Spleen (tissue), 11 donors: Measurements from ENCODE around the gene MAP3K2. TPM values are rescaled to one million over a fixed set of nuclear protein-coding genes. Genes with fewer than 3 reads are reported as not detected.

Experiments used
- DNase-seq: peaks from one replicate; pipeline ENCODE4 v3.0.0-alpha.2; 2020
- H3K27ac ChIP-seq, 8 donors: fragments of 200-600 bp; sonication (generic) in 7 of 8; 1 replicate in 4 of 8; 2 replicates in 4 of 8; pipeline versions ENCODE4 v1.5.0 to v1.8.0; 2016 to 2021; ENCODE audit warnings: inconsistent platforms in 4 of 8, mild to moderate bottlenecking in 4 of 8, moderate library complexity in 1 of 8
- H3K27me3 ChIP-seq, 7 donors: fragments of 200-600 bp; sonication (generic) in 6 of 7; replicated peaks in 1 of 7; 1 replicate in 4 of 7; 2 replicates in 3 of 7; pipeline versions ENCODE4 v1.5.0 to v1.8.0; 2016 to 2021; ENCODE audit warnings: inconsistent platforms in 3 of 7, mild to moderate bottlenecking in 1 of 7
- H3K36me3 ChIP-seq, 6 donors: fragments of 200-600 bp; sonication (generic) in 5 of 6; 1 replicate in 4 of 6; 2 replicates in 2 of 6; pipeline versions ENCODE4 v1.5.0 to v1.8.0; 2016 to 2021; ENCODE audit warnings: inconsistent platforms in 2 of 6
- H3K4me1 ChIP-seq, 6 donors: fragments of 200-600 bp; sonication (generic) in 5 of 6; 1 replicate in 3 of 6; 2 replicates in 3 of 6; pipeline versions ENCODE4 v1.5.0 to v1.8.0; 2016 to 2021; ENCODE audit warnings: inconsistent platforms in 3 of 6
- H3K4me3 ChIP-seq, 8 donors: fragments of 200-600 bp; sonication (generic) in 7 of 8; 1 replicate in 4 of 8; 2 replicates in 4 of 8; pipeline versions ENCODE4 v1.5.0 to v1.8.0; 2016 to 2021; ENCODE audit warnings: inconsistent platforms in 4 of 8, mild to moderate bottlenecking in 4 of 8, moderate library complexity in 2 of 8
- H3K9me3 ChIP-seq, 8 donors: fragments of 200-600 bp; sonication (generic) in 7 of 8; 1 replicate in 4 of 8; 2 replicates in 4 of 8; pipeline versions ENCODE4 v1.5.0 to v1.8.0; 2016 to 2021; ENCODE audit warnings: inconsistent platforms in 4 of 8
- POLR2A ChIP-seq, 3 donors: fragments of 450-650 bp; IDR thresholded peaks; one replicate each; pipeline ENCODE4 v1.5.1; 2017; ENCODE audit warnings: antibody characterized with exemption in 3 of 3, mild to moderate bottlenecking in 1 of 3
- POLR2AphosphoS5 ChIP-seq, 3 donors: sonication (generic); formaldehyde crosslinking; IDR thresholded peaks; one replicate each; pipeline ENCODE4 v1.5.1; 2017; ENCODE audit warnings: antibody characterized with exemption in 3 of 3
- WGBS, 5 donors: extraction: QIAGEN DNeasy Blood & Tissue Kit in 3 of 5; methylation state at CpG; one replicate each; pipeline versions ENCODE4 v1.1.5 to v1.1.7; 2013 to 2018; 5-methylcytosine and 5-hydroxymethylcytosine counted together
- intact Hi-C: fragments of 100-400 bp; cut with DNase I; formaldehyde crosslinking; loops from one replicate; pipeline ENCODE4 v1.15.0; 2023; ENCODE audit warnings: low total_unique reads
- polyA plus RNA-seq, 3 donors: library from polyadenylated mRNA; stranded (reverse); fragments of 200-250 nt; gene quantifications; one replicate each; pipeline ENCODE4 v1.2.1, GENCODE V29; 2013
- total RNA-seq, 7 donors: library from RNA; depleted of rRNA in 3 of 7; stranded (reverse); fragments of >200 nt in 3 of 7; fragmentation: NEBNext Ultra II Directional in 4 of 7; extraction: Animal tissue kit (Norgen Biotek cat#: 25700) in 4 of 7; gene quantifications; one replicate each; pipeline versions ENCODE4 v1.1.0 to v1.2.1, GENCODE V29; 2016 to 2021
- TF ChIP-seq, protein P1 (sequence below), 11 experiments: fragments of 200-600 bp in 7 of 11; fragments of 450-650 bp in 4 of 11; sonication (generic) in 4 of 11; IDR thresholded peaks in 8 of 11; conservative IDR thresholded peaks in 3 of 11; 1 replicate in 7 of 11; 2 replicates in 4 of 11; pipeline versions ENCODE4 v1.4.0 to v1.8.0; 2016 to 2021; ENCODE audit warnings: antibody characterized with exemption in 11 of 11, inconsistent platforms in 4 of 11, mild to moderate bottlenecking in 1 of 11
- donor health status: healthy with polysubstance abuse.
- donor health status: DM: no; HTN: no; CAD: no; lungs with moderate emphysema.
- donor health status: DM: no; HTN: no; CAD: no.
- donor health status: Bipolar disorder and iron deficiency.
- donor health status: healthy.
- donor health status: DM: no; HTN: no; CAD: no.
- donor health status: DM: yes; HTN: yes; CAD: no.

The MAP3K2 gene
- total and polyA plus RNA-seq, 10 donors = 6.5 to 83.9 (median 63.0) TPM

DNA sequence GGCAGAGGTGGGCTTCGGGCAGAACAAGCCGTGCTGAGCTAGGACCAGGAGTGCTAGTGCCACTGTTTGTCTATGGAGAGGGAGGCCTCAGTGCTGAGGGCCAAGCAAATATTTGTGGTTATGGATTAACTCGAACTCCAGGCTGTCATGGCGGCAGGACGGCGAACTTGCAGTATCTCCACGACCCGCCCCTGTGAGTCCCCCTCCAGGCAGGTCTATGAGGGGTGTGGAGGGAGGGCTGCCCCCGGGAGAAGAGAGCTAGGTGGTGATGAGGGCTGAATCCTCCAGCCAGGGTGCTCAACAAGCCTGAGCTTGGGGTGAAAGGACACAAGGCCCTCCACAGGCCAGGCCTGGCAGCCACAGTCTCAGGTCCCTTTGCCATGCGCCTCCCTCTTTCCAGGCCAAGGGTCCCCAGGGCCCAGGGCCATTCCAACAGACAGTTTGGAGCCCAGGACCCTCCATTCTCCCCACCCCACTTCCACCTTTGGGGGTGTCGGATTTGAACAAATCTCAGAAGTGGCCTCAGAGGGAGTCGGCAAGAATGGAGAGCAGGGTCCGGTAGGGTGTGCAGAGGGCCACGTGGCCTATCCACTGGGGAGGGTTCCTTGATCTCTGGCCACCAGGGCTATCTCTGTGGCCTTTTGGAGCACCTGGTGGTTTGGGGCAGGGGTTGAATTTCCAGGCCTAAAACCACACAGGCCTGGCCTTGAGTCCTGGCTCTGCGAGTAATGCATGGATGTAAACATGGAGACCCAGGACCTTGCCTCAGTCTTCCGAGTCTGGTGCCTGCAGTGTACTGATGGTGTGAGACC is 30.7 kb upstream of the MAP3K2 start, which contains the start of gene PROC:
Gene PROC, plus strand, starts transcription at position 128 of the 812 bp plus-strand sequence. CDS start 1,516 bp downstream, outside the sequence.
- 94 to 100% (median 95%) methylated on average over 8 to 16 of the region's 16 CpGs for whole genome bisulfite sequencing, 5 donors

DNA sequence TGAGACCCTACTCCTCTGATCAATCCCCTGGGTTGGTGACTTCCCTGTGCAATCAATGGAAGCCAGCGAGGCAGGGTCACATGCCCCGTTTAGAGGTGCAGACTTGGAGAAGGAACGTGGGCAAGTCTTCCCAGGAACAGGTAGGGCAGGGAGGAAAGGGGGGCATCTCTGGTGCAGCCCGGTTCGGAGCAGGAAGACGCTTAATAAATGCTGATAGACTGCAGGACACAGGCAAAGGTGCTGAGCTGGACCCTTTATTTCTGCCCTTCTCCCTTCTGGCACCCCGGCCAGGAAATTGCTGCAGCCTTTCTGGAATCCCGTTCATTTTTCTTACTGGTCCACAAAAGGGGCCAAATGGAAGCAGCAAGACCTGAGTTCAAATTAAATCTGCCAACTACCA is 29.6 kb upstream of the MAP3K2 start:
- intact Hi-C loops = no loop called here
- no peak for DNase-seq
- peaks cover 19 to 46% (median 32%) of the 10 kb centered on the region in 6 donors for H3K4me1 ChIP-seq

More for the DNA sequence above, 30.7 kb upstream of the MAP3K2 start, which contains the start of gene PROC:
- no peak for DNase-seq
- no peak for TF ChIP-seq POLR2AphosphoS5 (IDR thresholded peaks at IDR 0.05)
- TF ChIP-seq, protein P1, sequence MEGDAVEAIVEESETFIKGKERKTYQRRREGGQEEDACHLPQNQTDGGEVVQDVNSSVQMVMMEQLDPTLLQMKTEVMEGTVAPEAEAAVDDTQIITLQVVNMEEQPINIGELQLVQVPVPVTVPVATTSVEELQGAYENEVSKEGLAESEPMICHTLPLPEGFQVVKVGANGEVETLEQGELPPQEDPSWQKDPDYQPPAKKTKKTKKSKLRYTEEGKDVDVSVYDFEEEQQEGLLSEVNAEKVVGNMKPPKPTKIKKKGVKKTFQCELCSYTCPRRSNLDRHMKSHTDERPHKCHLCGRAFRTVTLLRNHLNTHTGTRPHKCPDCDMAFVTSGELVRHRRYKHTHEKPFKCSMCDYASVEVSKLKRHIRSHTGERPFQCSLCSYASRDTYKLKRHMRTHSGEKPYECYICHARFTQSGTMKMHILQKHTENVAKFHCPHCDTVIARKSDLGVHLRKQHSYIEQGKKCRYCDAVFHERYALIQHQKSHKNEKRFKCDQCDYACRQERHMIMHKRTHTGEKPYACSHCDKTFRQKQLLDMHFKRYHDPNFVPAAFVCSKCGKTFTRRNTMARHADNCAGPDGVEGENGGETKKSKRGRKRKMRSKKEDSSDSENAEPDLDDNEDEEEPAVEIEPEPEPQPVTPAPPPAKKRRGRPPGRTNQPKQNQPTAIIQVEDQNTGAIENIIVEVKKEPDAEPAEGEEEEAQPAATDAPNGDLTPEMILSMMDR (IDR thresholded peaks at IDR 0.05 in 8 of 11, conservative IDR thresholded peaks at IDR 0.05 in 3 of 11) = no peak
- TF ChIP-seq POLR2A (IDR thresholded peaks at IDR 0.05) = no peak
- H3K36me3 ChIP-seq = no peaks in the 10 kb centered on the region
- intact Hi-C loops = no loop called here
- H3K4me3 ChIP-seq = no peak within 1 kb of the TSS
- H3K9me3 ChIP-seq = no peaks in the 10 kb centered on the region
- H3K4me1 ChIP-seq = peaks cover 24 to 51% (median 41%) of the 10 kb centered on the region in 6 donors
- H3K27ac ChIP-seq = no peak within 1 kb of the TSS
- H3K27me3 ChIP-seq = peaks cover 0 to 40% (median 17%) of the 10 kb centered on the region in 7 donors

DNA sequence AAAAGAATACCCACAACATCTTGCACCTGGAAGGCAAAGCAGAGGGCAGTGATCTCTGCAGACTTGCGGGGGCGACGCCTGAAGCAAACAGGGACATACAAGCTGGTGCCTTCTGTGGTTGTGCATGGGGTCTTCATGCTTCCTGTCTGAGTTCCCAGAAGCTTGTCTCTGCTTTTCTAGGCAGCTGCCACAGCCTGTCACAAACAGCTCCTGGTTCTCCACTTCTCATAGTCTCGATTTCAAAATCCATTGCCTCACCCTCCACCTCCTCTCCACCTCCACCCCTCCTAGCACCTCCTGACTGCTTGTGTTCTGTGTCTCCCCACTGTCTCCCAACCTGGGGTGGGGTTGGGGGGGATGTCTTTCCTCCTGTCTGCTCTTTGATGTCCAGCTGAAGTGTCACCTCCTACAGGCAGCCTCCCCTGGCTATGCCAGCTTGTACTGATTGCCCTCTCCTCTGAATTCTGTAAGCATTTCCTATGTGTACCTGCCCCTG is 28.8 kb upstream of the MAP3K2 start:
- peaks cover 21 to 52% (median 37%) of the 10 kb centered on the region in 6 donors for H3K4me1 ChIP-seq
- peak overlapping the region in 2 of 8 donors; percentile 53 to 54 for H3K27ac ChIP-seq
- H3K27me3 ChIP-seq = peaks cover 0 to 20% (median 0%) of the 10 kb centered on the region in 7 donors
- intact Hi-C loops = no loop called here
- DNase-seq = no peak
- peak overlapping the region; percentile 18 to 74 (median 48) for H3K4me3 ChIP-seq
- TF ChIP-seq, protein P1 (IDR thresholded peaks at IDR 0.05 in 8 of 11, conservative IDR thresholded peaks at IDR 0.05 in 3 of 11) = no peak
- TF ChIP-seq POLR2AphosphoS5 (IDR thresholded peaks at IDR 0.05) (no peak), POLR2A (IDR thresholded peaks at IDR 0.05) (no peak)
- WGBS, 5 donors = 6 to 27% (median 12%) methylated on average over 4 of the region's 4 CpGs
- H3K36me3 ChIP-seq = no peaks in the 10 kb centered on the region
- H3K9me3 ChIP-seq = no peaks in the 10 kb centered on the region

More for the DNA sequence above, 29.6 kb upstream of the MAP3K2 start:
- Histone ChIP-seq H3K27ac (no peak overlapping the region), H3K36me3 (no peaks in the 10 kb centered on the region), H3K27me3 (peaks cover 0 to 29% (median 6%) of the 10 kb centered on the region in 7 donors), H3K9me3 (no peaks in the 10 kb centered on the region), H3K4me3 (no peak overlapping the region)
- TF ChIP-seq, protein P1 (IDR thresholded peaks at IDR 0.05 in 8 of 11, conservative IDR thresholded peaks at IDR 0.05 in 3 of 11) = no peak
- no peak for TF ChIP-seq POLR2AphosphoS5 (IDR thresholded peaks at IDR 0.05)
- TF ChIP-seq POLR2A (IDR thresholded peaks at IDR 0.05) = no peak
- 86 to 92% (median 87%) methylated on average over 8 of the region's 8 CpGs for WGBS, 5 donors
